Measurements from ENCODE around the gene PIK3R5.

Gene PIK3R5

GRCh38 chr17:8896641-8897635 is 68.6 kb downstream of the PIK3R5 start:
- in situ Hi-C loops (cut with MboI; ENCODE audit: low sequenced_read_pairs, unreplicated experiment): loop anchor here (10.0 kb wide), 1 partner anchor 142 kb away; the partner anchor contains the start of gene SPDYE4
- TF ChIP-seq CTCF (IDR thresholded peaks at IDR 0.05; ENCODE audit: borderline replicate concordance, control extremely low read depth, extremely low read depth, insufficient read depth, missing control alignments): no peak
- no peak for DNase-seq (ENCODE audit: low spot score)

GRCh38 chr17:8896087-8896486 is 69.4 kb downstream of the PIK3R5 start:
- in situ Hi-C loops (cut with MboI; ENCODE audit: low sequenced_read_pairs, unreplicated experiment): loop anchor here (10.0 kb wide), 1 partner anchor 141 kb away; the partner anchor contains the start of gene SPDYE4
- TF ChIP-seq CTCF (IDR thresholded peaks at IDR 0.05; ENCODE audit: borderline replicate concordance, control extremely low read depth, extremely low read depth, insufficient read depth, missing control alignments): no peak
- no peak for DNase-seq (ENCODE audit: low spot score)

GRCh38 chr17:8894673-8895578 is 70.6 kb downstream of the PIK3R5 start:
- in situ Hi-C loops (cut with MboI; ENCODE audit: low sequenced_read_pairs, unreplicated experiment): loop anchor here (10.0 kb wide), 1 partner anchor 140 kb away; the partner anchor contains the start of gene SPDYE4
- peak; percentile 69 for TF ChIP-seq CTCF (IDR thresholded peaks at IDR 0.05; ENCODE audit: borderline replicate concordance, control extremely low read depth, extremely low read depth, insufficient read depth, missing control alignments)
- peak; percentile 83 for DNase-seq (ENCODE audit: low spot score)

- in situ Hi-C loops (cut with MboI; ENCODE audit: low sequenced_read_pairs, unreplicated experiment): loop anchor here (10.0 kb wide), 1 partner anchor 139 kb away; the partner anchor contains the start of gene SPDYE4
- no peak for DNase-seq (ENCODE audit: low spot score)
- no peak for TF ChIP-seq CTCF (IDR thresholded peaks at IDR 0.05; ENCODE audit: borderline replicate concordance, control extremely low read depth, extremely low read depth, insufficient read depth, missing control alignments)
Observed at GRCh38 chr17:8894202-8894671, 71.3 kb downstream of the PIK3R5 start.

- TF ChIP-seq CTCF (IDR thresholded peaks at IDR 0.05; ENCODE audit: borderline replicate concordance, control extremely low read depth, extremely low read depth, insufficient read depth, missing control alignments): no peak
- DNase-seq (ENCODE audit: low spot score): no peak
- in situ Hi-C loops (cut with MboI; ENCODE audit: low sequenced_read_pairs, unreplicated experiment): loop anchor here (10.0 kb wide), 1 partner anchor 139 kb away; the partner anchor contains the start of gene SPDYE4
Observed at GRCh38 chr17:8893621-8894201, 71.8 kb downstream of the PIK3R5 start.
